GM23248 (cell line): ENCODE measurements around the gene PDIA4. TPM values are rescaled to one million over a fixed set of nuclear protein-coding genes. Genes with fewer than 3 reads are reported as not detected.
"Not testable (repeated sequence)": the region's sequence is repeated elsewhere in the genome, so short reads cannot be mapped to it uniquely, and the experiment has no call there.

Experiments
- DNase-seq: peaks from one replicate; pipeline ENCODE4 v3.0.0-alpha.2; 2015
- H2AFZ ChIP-seq: fragments of 200-600 bp; sonication (generic); 2 replicates; pipeline ENCODE4 v1.6.1; 2016; ENCODE audit warnings: antibody characterized with exemption
- H3F3A ChIP-seq: fragments of 200-600 bp; sonication (generic); 2 replicates; pipeline ENCODE4 v1.6.1; 2016; ENCODE audit warnings: mild to moderate bottlenecking, antibody characterized with exemption, mixed run types; ENCODE audit not compliant: insufficient read depth
- H3K27ac ChIP-seq: fragments of 200-600 bp; sonication (generic); 2 replicates; pipeline ENCODE4 v1.5.1; 2016; ENCODE audit warnings: mild to moderate bottlenecking
- H3K27me3 ChIP-seq: fragments of 200-600 bp; sonication (generic); replicated peaks from 2 replicates; pipeline ENCODE4 v1.6.1; 2016; ENCODE audit warnings: mild to moderate bottlenecking; ENCODE audit not compliant: insufficient read depth
- H3K36me3 ChIP-seq: fragments of 200-600 bp; sonication (generic); 2 replicates; pipeline ENCODE4 v1.6.1; 2016; ENCODE audit warnings: low read depth, mild to moderate bottlenecking
- H3K4me1 ChIP-seq: fragments of 200-600 bp; sonication (generic); 2 replicates; pipeline ENCODE4 v1.6.1; 2016; ENCODE audit warnings: mild to moderate bottlenecking; ENCODE audit not compliant: insufficient read depth
- H3K4me2 ChIP-seq: fragments of 200-600 bp; sonication (generic); one replicate; pipeline ENCODE4 v1.6.1; 2016; ENCODE audit warnings: mild to moderate bottlenecking; ENCODE audit not compliant: unreplicated experiment
- H3K4me3 ChIP-seq: fragments of 200-600 bp; sonication (generic); 2 replicates; pipeline ENCODE4 v1.5.1; 2016; ENCODE audit warnings: mild to moderate bottlenecking
- H3K79me2 ChIP-seq: fragments of 200-600 bp; sonication (generic); 2 replicates; pipeline ENCODE4 v1.6.1; 2016; ENCODE audit warnings: mild to moderate bottlenecking; ENCODE audit not compliant: insufficient read depth
- H3K9ac ChIP-seq: fragments of 200-600 bp; sonication (generic); 2 replicates; pipeline ENCODE4 v1.6.1; 2016; ENCODE audit warnings: mild to moderate bottlenecking
- H3K9me2 ChIP-seq: fragments of 200-600 bp; sonication (generic); 2 replicates; pipeline ENCODE4 v1.6.1; 2016; ENCODE audit warnings: mixed run types, mild to moderate bottlenecking, moderate library complexity; ENCODE audit not compliant: insufficient read depth
- H3K9me3 ChIP-seq: fragments of 200-600 bp; sonication (generic); one replicate; pipeline ENCODE4 v1.6.1; 2017; ENCODE audit warnings: low read depth
- H4K20me1 ChIP-seq: fragments of 200-600 bp; sonication (generic); 2 replicates; pipeline ENCODE4 v1.6.0; 2016; ENCODE audit not compliant: insufficient read depth
- EZH2 ChIP-seq: fragments of 200-600 bp; sonication (generic); IDR thresholded peaks from 2 replicates; pipeline ENCODE4 v1.6.1; 2018; ENCODE audit warnings: antibody characterized with exemption, mild to moderate bottlenecking; ENCODE audit not compliant: insufficient read depth, poor library complexity, severe bottlenecking
- EZH2phosphoT487 ChIP-seq: fragments of 200-600 bp; sonication (generic); IDR thresholded peaks from 2 replicates; pipeline ENCODE4 v1.6.1; 2018; ENCODE audit warnings: antibody characterized with exemption, moderate library complexity, mild to moderate bottlenecking, low read depth; ENCODE audit not compliant: insufficient read depth
- WGBS, 2 experiments: methylation state at CpG; one replicate each; pipeline ENCODE4 v1.1.6; 2015 to 2017; ENCODE audit warnings: low lambda C conversion rate in 2 of 2, low coverage in 1 of 2; ENCODE audit errors: missing lambda C conversion rate in 2 of 2; 5-methylcytosine and 5-hydroxymethylcytosine counted together
- in situ Hi-C: fragments of 300-500 bp; cut with MboI; formaldehyde crosslinking; loops from 2 replicates; pipeline ENCODE4 v1.15.0; 2020
- polyA plus RNA-seq: library from polyadenylated mRNA; unstranded; fragments of >200 nt; fragmentation: Nextera tagmentation; extraction: Ambion mirVana; gene quantifications from 2 replicates; pipeline ENCODE4 v1.2.1, GENCODE V29; 2016
- total RNA-seq: library from RNA; depleted of rRNA; stranded (reverse); fragments of >200 nt; shearing (Covaris generic); gene quantifications from 2 replicates; pipeline ENCODE4 v1.2.3, GENCODE V29; 2014

Gene PDIA4
- total and polyA plus RNA-seq, 2 experiments from 2014 or later: 196 to 204 TPM

- H3K4me3 ChIP-seq: no peak overlapping the region
- H3K9me2 ChIP-seq: no peaks in the 10 kb centered on the region
- no peak for DNase-seq
- in situ Hi-C loops: no loop called here
- H3K79me2 ChIP-seq: no peaks in the 10 kb centered on the region
- no peak overlapping the region for H2AFZ ChIP-seq
- no peaks in the 10 kb centered on the region for H3K36me3 ChIP-seq
- H3K27me3 ChIP-seq: no peaks in the 10 kb centered on the region
- TF ChIP-seq EZH2 (no peak), EZH2phosphoT487 (no peak)
- H3K4me2 ChIP-seq: no peak overlapping the region
- no peaks in the 10 kb centered on the region for H3K4me1 ChIP-seq
- WGBS, 2 experiments: 58% methylated on average over 5 of the region's 5 CpGs
- H3K27ac ChIP-seq: no peak overlapping the region
- H3K9me3 ChIP-seq: no peaks in the 10 kb centered on the region
- H3K9ac ChIP-seq: no peak overlapping the region
- no peaks in the 10 kb centered on the region for H3F3A ChIP-seq
- H4K20me1 ChIP-seq: no peaks in the 10 kb centered on the region
Observed at GRCh38 chr7:149041350-149041749, 13.0 kb upstream of the PDIA4 start.

GRCh38 chr7:149038641-149039040, 10.3 kb upstream of the PDIA4 start:
- H3K27ac ChIP-seq, H3K4me1 ChIP-seq, H3K9ac ChIP-seq, in situ Hi-C loops, H3K9me3 ChIP-seq, H3K79me2 ChIP-seq, DNase-seq, H3K9me2 ChIP-seq, H2AFZ ChIP-seq, H3K36me3 ChIP-seq, H3F3A ChIP-seq, H3K4me2 ChIP-seq, H4K20me1 ChIP-seq, H3K27me3 ChIP-seq, H3K4me3 ChIP-seq: not testable (repeated sequence)
- 79 to 89% methylated on average over 9 to 31 of the region's 32 CpGs for WGBS, 2 experiments

DNA sequence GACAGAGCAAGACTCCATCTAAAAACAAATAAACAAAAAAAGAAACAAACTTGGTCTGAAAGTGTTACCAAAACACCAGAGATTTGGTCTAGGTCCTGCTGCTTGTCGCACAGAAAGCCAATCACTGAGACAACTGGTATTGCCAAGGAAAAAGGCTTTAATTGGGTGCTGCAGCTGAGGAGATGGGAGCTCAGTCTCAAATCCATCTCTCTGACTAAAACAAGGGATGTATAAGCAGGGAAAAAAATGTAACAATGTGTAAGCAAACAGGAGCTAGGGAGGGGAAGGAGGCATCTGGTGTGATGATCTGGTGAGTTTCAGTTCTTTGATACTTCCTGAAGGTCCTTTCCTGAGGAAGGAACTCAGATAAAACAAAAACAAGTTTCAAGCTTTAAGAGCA, 8.4 kb upstream of the PDIA4 start:
- no peak overlapping the region for H3K9ac ChIP-seq
- TF ChIP-seq EZH2phosphoT487 (no peak), EZH2 (no peak)
- no peaks in the 10 kb centered on the region for H3F3A ChIP-seq
- 81 to 86% methylated on average over 1 of the region's 1 CpG for WGBS, 2 experiments
- no peak overlapping the region for H3K4me2 ChIP-seq
- no peaks in the 10 kb centered on the region for H3K9me3 ChIP-seq
- H3K27me3 ChIP-seq: no peaks in the 10 kb centered on the region
- DNase-seq: no peak
- H3K36me3 ChIP-seq: no peaks in the 10 kb centered on the region
- no peaks in the 10 kb centered on the region for H3K9me2 ChIP-seq
- no peaks in the 10 kb centered on the region for H3K79me2 ChIP-seq
- H3K4me3 ChIP-seq: no peak overlapping the region
- H3K4me1 ChIP-seq: no peaks in the 10 kb centered on the region
- H2AFZ ChIP-seq: no peak overlapping the region
- in situ Hi-C loops: no loop called here
- no peak overlapping the region for H3K27ac ChIP-seq
- H4K20me1 ChIP-seq: no peaks in the 10 kb centered on the region

DNA sequence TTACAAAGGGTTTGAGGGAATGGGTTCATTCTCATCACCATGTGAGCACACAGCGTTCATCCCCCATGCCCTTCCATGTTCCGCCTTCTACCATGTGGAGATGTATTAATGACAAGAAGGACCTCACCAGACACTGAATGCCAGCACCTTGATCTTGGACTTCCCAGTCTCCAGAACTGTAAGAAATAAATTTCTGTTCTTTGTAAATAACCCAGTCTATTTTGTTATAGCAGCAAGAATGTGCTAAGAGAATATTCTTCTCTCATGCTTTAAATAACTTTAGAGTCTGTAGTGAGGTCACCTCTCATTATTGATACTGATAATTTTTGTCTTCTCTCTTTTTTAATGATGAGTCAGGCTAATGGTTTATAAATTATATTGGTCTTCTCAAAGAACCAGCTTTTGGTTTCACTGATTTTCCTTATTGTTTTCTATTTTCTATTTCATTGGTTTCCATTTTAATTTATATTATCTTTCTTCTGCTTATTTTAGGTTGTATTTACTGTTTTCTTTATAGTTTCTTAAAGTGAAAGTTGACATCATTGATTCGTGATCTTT, 3.1 kb upstream of the PDIA4 start:
- 81 to 83% methylated on average over 3 of the region's 3 CpGs for WGBS, 2 experiments
- in situ Hi-C loops: no loop called here

DNA sequence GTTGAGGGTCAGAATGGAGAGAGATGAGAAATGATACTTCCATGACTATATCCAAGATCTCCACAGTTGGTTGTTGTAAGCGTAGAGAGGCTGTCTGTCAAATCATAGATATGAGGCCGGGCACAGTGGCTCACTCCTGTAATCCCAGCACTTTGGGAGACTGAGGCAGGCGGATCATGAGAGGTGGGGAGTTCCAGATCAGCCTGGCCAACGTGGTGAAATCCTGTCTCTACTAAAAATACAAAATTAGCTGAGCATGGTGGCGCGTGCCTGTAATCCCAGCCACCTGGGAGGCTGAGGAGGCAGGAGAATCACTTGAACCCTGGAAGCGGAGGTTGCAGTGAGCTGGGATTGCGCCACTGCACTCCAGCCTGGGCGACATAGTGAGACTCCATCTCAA, 2.1 kb upstream of the PDIA4 start:
- H3K27ac ChIP-seq, H3K9me2 ChIP-seq, H2AFZ ChIP-seq, H3K4me3 ChIP-seq, H3K4me2 ChIP-seq, H4K20me1 ChIP-seq, in situ Hi-C loops, DNase-seq, H3K36me3 ChIP-seq, H3K27me3 ChIP-seq, H3K9ac ChIP-seq, H3K9me3 ChIP-seq: not testable (repeated sequence)
- WGBS, 2 experiments: 89 to 90% methylated on average over 9 of the region's 9 CpGs
- Histone ChIP-seq H3K79me2 (peaks cover 26% of the 10 kb centered on the region), H3K4me1 (peaks cover 12% of the 10 kb centered on the region), H3F3A (peaks cover 18% of the 10 kb centered on the region)

More for the DNA sequence above, 3.1 kb upstream of the PDIA4 start:
- H3K27ac ChIP-seq: no peak overlapping the region
- TF ChIP-seq EZH2: no peak
- H3K36me3 ChIP-seq: no peaks in the 10 kb centered on the region
- no peak overlapping the region for H2AFZ ChIP-seq
- H3K79me2 ChIP-seq: peaks cover 16% of the 10 kb centered on the region
- no peak for DNase-seq
- H3K9ac ChIP-seq: no peak overlapping the region
- H3F3A ChIP-seq: peaks cover 18% of the 10 kb centered on the region
- H3K9me2 ChIP-seq: no peaks in the 10 kb centered on the region
- no peaks in the 10 kb centered on the region for H3K27me3 ChIP-seq
- H3K4me2 ChIP-seq: no peak overlapping the region
- H3K4me3 ChIP-seq: no peak overlapping the region
- H3K9me3 ChIP-seq: no peaks in the 10 kb centered on the region
- H4K20me1 ChIP-seq: no peaks in the 10 kb centered on the region
- H3K4me1 ChIP-seq: peaks cover 8% of the 10 kb centered on the region
